ENCODE measurements around the gene C1QTNF1.
"Not testable (repeated sequence)": the region's sequence is repeated elsewhere in the genome, so short reads cannot be mapped to it uniquely, and the experiment has no call there.

C1QTNF1 gene

DNA sequence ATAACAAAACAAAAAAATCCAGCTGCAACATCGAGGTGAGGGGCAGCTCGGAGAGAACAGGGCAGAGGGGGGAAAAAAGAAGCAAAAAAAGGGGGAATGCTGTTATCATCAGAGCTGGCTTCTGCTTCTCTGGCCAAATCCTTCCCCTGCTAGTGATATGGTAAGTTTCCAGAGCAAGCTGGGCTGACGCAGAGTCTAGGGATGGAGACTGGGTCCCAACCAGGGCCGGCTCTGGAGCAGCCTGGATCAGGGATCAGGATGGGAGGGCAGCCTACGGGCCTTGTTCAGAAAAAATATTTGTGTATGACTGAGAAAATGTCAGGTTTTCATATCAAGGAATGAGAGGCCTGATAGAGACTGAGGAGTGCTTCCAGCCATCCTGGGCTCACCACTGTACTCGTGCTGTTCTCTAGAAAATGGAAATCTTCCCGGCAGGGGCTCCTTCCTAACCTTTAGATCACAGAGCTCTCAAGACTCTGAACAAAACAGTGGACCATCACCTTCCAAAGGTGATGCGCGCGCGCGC is 726 bp upstream of the C1QTNF1 start:
- no peak for DNase-seq (ENCODE audit: low spot score)

DNA sequence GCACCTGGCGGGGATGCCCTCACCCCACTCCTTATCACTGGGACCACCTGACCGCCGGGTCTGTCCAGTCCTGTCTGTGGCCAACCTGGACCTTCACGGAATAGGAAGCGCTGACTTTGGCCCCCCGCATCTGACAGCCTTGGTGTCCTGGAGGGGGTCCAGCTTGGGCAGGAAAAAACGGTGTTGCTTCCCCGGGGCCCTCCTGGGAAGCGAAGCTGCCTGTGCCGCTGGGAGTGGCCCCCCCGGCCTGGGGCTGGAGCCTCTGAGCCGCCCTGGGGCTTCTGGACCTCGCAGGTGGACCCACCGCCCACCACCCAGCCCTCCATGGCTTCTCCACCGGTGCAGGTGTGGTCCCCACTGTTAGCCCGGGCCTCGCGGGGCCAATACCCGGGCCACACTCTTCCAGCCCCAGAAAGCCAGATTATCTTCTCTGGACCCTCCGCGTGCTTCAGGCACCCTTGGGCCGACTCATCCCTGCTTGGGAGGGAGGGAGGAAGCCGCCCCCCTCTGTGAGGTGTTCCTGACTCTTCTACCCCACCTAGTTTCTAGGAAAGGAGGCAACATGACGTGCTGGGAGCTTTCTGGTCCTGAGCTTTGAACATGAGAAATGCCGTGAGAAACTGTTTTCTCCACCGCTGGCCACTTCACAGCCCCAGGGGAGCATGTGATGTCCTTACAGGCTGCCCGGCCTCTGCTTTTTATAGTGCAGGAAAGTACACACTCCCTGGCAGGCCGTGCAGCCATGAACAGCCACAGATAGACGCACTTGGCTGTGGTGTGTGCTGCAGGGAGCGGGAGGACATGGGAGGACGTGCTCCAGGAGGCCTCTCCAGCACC is 1.1 kb downstream of the C1QTNF1 start:
- no peak for DNase-seq (ENCODE audit: low spot score)

DNA sequence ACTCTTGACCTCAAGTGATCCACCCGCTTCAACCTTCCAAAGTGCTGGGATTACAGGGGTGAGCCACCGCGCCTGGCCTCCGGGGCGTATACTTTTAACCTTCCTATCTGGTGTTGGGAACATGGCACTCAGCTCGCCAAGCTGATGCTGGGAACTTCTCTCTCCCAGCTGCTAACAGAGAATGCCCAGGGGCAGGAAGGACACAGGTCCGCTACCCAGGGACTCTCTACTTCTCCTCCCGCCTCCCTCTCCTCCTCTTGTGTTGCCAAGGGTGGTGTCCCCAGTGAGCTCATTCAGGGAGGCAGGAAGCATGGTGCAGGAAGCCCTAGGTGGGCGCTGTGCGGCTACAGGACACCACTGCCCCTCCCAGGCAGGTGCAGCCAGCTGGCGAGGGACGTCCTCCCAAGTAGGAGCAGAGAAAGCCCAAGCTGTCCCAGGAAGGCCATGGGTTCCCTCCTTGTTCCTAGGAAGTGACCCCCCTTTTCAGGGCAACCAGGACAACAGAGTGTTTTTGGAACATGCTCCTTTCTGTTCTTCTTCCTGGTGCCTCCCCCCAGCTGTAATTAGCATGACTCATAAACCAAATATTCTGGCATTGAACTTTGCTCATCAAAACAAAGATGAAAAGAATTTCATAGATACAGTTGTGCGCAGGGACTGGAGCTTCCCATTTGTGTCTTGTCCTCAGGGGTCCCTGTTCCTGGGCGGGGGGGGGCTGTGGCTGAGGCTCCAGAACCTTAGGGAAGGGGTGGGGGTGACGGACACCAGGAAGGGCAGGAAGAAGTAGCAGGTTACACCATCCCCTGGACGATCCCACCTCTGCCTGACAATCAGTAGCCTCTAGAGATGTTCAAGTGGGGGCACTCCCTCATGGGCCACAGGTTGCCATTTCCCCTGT is 2.7 kb downstream of the C1QTNF1 start:
- DNase-seq (ENCODE audit: low spot score), result no peak

DNA sequence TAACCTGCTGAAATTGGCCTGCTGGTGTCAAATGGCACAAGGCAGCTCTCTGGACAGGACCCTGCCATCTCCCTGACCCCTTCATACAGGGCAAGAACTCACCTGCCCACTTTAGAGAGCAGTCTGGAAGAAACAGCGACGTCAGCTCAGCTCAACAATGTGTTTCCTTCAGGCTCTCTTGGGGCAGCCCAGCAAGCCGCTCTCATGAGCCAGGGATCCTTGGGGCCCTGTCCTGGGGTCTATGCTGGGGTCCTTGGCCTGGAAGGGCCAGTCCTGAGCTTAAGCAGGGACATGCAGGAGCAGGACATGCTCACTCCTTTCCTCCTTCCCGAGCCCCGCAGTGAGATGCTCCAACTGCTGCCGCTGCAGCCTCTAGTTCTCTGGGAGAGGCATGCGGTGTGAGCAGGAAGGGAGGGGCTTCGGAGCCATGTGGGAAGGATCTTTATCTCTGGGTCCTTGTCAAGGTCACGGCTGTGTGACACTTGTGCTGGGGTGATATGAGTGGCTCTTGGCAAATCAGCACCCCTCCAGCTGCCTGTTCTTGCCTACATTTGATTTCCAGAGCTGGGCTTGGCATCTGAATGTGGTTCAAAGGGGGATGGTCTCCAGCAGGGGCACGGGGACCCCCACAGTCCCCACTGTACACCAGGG is 3.4 kb downstream of the C1QTNF1 start:
- no peak for DNase-seq (ENCODE audit: low spot score)

DNA sequence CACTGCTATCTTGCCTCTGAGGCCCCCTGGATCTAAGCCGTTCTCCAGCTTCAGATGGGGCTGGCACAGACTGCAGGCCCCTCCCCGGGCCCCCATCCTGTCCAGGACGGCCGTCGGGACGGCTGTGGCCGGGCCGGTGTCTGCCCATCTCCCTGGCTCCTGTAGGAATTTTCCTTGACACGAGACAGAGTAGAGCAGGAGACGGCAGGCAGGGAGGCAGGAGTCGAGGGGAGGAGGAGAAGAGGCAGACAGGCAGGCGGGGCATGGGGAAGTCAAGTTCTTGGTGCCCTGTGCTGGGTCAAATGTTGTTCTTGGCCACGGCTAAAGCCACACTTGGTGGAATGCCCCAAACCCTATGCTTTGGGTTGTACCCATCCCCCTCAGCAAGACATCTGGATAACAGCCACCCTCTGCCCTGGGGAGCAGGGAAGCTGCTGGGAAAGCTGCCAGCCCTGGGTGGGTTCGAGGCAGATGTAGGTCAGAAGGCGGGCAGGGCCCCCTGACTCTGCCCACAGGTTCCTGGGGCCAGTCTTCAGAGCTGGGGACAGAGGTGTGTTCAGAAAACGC is 4.0 kb downstream of the C1QTNF1 start:
- DNase-seq (ENCODE audit: low spot score), result no peak

DNA sequence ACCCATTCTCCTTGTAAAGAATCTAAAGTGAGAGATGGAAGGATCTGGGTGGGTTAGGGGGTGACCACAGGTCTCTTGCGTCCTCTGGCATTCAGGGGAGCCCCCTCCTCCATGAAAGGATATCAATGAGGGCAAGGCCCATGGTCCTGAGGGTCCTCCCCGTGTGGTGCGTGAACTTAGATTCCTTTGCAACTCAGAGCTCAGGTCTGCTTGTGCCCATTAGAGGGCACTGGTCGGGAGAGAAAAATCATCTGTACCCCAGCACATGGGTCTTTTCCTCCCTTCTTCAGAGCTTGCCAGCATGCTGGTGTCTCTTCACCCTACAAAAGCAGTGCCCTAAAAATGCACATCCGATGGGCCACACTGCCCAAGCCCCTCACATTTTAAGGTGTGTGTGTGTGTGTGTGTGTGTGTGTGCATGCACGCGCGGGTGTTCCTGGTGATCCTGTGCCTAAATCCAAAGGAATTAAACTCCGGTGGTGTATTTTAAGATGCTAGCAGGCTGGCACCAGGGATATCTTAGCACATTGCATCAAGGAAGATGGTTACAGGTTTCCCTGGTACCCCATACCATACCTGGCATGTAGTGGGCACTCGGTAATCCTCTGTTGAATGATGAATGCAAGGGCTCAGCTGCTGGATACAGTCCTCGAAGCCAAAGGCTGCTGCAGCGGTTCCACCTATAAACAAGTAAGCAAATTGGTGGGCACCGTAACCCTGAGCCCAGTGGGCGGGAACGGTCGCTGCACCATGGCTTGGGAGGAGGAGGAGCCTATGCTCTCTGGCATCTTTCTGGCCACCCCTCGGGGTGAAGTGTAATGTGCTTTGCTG is 4.7 kb downstream of the C1QTNF1 start:
- DNase-seq (ENCODE audit: low spot score), result no peak

DNA sequence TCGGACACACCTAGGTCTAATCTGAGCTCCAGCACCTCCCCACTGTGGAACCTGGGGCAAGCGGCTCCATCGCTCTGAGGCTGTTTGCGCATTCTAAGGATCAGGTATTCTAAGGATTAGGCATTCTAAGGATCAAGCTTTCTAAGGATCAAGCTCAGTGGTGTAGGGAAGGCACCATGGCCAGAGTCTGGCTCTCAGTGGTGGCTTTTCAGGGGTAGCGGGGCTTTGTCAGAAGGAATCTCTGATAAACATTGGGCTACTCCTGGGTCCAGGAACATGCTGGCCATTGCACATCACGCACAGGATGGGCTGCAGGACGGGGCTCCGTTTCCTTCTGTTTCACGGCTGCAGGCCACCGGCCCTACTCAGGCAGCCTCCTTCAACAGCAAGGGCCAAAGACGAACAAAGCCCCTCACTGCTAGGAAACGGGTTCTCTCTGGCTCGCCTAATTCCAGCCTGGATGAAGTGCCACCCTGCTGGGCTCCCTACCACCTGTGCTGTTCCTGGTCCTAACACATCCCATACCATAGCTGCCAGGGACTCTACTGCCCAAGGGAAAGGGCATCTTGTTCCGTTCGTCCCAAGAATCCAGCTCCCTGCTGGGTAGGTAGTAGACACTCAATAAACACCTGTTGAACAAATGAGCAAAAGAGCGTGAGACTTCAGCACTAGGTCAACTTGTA is 5.5 kb downstream of the C1QTNF1 start:
- DNase-seq (ENCODE audit: low spot score), result no peak

DNA sequence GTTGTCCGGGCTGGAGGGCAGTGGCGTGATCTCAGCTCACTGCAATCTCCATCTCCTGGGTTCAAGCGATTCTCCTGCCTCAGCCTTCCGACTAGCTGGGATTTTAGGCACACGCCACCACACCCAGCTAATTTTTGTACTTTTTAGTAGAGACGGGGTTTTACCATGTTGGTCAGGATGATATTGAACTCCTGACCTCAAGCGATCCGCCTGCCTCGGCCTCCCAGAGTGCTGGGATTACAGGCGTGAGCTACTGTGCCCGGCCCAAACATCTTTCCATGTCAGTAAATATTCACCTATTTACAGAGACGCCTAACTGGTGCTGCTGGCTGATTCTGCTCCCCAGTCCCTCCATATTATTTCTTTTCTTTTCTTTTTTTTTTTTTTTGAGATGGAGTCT is 6.7 kb downstream of the C1QTNF1 start:
- not testable (repeated sequence) for DNase-seq (ENCODE audit: low spot score)

DNA sequence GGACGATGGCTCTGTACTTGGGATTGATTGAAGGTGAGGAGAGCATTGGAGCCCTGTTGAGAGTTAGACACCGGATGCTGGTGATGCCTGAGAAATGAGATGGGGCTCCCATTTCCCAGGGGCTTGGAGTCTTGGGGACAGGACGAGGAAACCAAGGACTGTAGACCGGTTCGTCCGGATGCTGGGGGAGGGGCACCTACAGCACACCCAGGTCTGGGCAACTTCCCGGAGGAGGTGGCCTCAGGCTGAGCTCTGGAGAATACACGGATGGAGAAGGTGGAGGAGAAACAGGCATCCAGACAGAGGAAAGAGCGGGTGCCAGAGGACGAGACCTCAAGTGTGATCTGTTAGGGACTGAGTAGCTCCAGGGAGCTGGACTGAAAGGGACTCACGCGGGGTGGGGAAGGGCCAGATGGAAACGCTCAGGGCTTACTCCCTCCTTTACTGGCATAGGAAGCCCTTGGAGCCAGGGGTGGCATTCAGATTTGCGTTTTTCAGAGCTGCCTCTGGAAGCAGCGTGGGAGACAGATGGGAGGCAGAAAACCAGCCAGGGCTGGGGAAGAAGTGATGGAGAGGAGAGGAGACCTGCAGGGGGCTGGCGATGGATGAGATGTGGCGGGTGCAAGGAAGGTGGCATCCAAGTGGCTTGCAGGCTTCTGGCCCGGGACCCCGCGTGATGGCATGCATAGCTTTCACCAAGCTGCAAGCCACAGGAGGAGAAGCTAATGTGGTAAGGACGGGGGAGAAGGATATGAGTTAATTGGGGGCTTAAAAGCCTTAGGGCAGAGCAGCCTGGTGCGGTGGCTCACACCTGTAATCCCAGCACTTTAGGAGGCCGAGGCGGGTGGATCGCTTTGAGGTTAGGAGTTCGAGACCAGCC is 8.3 kb downstream of the C1QTNF1 start:
- DNase-seq (ENCODE audit: low spot score), result no peak

DNA sequence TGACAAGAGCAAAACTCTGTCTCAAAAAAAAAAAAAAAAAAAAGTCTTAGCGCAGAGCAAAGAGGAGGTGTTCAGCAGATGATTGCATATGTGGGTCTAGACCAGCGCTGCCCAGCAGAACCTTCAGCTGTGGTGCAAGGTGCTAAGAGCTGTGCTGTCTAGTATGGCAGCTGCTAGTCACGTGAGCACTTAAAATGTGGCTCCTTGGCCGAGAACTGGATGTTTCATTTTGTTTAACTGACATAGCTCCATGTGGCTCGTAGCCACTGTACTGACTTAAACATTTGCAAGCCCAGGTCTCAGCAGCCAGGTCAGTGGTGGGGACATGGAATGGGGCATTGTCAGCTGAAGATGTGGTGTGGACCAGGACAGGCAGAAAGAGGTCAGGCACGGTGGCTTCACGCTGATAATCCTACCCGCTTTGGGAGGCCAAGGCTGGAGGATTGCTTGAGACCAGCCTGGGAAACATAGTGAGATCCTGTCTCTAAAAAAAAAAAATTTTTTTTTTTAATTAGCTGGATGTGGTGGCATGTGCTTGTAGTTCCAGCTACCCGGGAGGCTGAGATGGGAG is 9.2 kb downstream of the C1QTNF1 start:
- no peak for DNase-seq (ENCODE audit: low spot score)

DNA sequence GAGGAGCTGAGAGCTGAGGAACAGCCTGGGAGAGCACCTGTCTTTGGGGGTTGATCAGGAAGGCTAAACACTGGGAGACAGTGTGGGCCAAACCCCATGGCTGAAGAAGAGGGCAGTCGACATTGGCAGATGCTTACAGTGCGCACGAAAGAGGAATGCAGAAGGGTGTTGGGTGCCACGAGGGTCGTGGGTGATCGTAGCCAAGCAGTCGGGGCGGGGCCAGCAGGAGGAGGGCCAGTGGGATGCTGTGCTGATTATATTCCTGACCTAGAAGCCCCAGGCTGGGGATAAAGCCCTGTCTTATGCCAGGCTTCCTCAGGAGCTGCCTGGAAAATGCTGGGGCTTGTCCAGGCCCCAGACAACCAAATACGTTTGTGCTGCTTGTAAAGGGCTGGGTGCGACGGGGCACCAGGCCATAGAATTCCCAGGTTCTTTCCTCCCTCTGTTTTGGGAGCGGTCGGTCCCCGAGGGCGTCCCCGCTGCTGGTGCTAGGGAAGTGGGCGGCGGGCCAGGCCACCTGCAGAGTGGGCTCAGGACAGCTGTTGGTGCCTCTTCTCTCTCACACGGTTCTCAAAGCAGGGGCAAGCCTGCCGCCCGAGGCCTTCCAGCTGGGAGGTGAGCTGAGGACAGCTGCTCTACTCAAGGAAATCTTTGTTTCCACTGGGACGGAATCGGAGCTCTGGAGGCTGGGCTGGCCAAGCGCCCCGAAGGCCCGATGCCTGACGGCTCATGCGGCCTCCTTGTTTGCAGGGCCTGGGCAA is 10.0 kb downstream of the C1QTNF1 start:
- DNase-seq (ENCODE audit: low spot score), result no peak

DNA sequence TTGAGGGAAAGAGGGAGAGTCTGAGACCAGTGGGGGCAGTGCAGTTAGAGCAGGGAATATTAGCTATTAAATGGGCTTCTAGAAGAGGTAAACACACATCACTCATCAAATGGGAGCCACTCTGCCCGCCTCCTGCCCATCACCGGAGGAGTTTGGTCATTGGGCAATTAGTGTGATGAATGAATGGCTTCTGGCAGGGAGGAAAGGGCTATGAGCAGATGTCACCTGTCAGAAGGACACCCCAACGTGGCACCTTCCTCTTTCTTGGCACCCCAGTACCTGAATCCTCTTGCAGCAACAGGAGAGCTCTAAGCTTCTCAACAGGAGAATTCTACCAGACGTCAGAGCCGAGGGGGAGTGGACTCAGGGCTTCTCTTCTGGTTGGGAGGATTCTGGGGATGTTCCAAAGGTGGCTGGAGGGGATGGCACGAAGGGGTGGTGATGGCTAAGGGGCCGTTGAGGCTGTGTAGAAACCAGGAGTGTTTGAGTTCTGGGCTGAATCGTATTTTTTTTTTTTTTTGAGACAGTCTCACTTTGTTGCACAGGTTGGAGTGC is 11.0 kb downstream of the C1QTNF1 start:
- no peak for DNase-seq (ENCODE audit: low spot score)

DNA sequence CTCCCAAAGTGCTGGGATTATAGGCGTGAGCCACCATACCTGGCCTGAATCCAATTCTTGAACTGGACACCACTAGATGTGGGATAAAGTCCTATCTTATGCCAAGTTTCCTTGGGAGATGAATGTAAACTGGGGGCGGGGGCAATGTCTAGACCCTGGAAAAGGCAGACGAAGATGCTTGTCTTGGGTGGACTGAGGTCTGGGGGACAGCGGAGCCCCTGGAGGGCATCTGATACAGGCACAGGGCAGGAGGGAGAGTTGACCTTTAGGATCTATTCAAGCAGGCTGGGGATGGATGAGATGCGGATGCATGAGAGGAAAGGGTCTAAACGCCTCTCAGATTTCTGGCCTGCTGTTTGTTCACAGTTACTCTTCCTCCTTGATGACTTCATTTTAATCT is 11.7 kb downstream of the C1QTNF1 start:
- DNase-seq (ENCODE audit: low spot score), result no peak

DNA sequence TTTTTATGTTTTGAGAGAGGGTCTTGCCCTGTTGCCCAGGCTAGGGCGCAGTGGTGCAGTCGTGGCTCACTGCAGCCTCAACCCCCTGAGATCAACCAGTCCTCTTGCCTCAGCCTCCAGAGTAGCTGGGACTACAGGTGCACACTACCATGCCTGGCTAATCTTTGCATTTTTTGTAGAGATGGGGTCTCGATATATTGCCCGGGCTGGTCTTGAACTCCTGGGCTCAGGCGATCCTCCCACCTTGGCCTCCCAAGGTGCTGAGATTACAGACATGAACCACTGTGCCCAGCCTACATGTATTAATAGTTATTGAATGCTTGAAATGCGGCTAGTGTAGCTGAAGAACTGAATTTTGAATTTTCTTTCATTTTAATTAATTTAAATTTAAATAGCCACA is 12.2 kb downstream of the C1QTNF1 start:
- DNase-seq (ENCODE audit: low spot score), result no peak

DNA sequence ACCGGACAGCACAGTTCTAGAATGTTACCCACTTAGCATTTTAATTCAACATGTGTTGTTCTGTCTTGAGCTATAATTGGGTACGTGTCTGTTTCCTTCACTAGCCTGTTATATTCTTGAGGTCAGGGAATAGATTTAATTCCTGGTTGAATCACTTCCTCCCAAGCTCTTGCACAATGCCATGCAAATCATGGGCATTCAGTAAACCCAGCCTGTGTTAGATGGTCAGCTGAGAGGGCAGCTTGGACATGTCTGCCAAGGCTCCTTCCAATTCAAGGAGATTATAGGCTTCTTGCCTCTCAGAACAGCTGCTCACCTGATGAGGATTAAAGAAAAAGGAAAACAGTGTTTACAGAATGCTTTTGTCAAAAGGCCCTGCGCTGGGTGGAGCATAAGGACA is 12.6 kb downstream of the C1QTNF1 start:
- DNase-seq (ENCODE audit: low spot score), result no peak

DNA sequence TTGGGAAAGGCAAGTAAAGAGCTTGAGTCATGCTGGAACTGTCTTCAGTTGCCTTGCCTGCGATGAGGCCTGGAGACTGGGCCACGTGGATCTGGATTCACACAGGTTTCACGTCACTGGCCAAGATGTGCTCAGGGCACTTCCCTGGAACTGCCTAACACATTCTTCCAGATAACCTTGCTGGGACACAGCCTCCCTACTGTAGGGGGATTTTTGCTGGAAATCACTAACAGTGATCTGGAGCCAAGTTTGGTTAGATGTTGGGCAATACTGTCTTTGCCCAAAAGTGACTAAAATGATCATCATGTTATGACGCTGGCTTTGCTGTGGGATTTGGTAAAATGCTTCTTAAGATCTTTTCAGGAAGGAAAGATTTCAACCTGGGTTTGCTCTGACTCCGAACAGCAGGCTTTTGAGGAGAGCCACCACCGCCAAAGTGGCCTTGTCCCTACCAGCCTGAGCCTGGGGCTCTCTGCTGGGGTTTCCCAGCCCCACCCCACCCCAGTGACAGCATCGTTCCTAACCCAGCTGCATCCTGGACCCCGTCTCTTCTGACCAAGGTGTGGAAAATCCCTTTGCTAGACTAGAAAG is 14.7 kb downstream of the C1QTNF1 start:
- no peak for DNase-seq (ENCODE audit: low spot score)

DNA sequence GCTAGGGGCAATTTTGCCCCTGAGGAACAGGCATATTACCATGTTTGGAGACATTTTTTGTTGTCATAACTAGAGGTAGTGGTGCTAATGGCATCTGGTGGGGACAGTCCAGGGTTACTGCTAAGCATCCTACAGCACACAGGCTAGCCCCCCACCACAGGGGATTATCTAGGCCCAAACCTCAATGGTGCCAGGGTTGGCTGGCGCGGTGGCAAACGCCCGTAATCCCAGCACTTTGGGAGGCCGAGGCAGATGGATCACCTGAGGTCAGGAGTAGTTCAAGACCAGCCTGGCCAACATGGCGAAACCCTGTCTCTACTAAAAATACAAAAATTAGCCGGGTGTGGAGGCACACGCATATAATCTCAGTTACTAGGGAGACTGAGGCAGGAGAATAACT is 15.2 kb downstream of the C1QTNF1 start:
- no peak for DNase-seq (ENCODE audit: low spot score)

DNA sequence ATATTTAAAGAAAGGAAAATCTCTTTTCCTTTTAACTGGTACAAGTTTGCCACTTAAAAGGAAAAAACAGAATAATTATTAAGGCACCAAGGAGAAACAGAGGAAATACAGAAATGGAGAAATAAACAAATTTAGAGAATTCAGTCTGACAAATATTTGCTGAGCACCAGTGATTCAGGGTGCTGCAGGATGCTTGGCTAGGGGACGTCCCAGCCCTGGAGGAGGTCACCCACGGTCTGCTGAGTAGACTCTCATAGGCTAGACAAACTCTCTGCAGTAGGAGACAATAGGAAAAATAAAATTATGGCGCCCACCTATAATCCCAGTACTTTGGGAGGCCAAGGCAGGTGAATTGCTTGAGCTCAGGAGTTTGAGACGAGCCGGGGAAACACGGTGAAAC is 15.9 kb downstream of the C1QTNF1 start:
- DNase-seq (ENCODE audit: low spot score), result no peak
